Muscle of arm (tissue), 12 donors: ENCODE data around the gene MAGI2. TPM values are rescaled to one million over a fixed set of nuclear protein-coding genes. Genes with fewer than 3 reads are reported as not detected.

Experiments
- DNase-seq: peaks from one replicate; pipeline ENCODE4 v3.0.0-alpha.2; 2013
- polyA plus RNA-seq, 12 donors: library from polyadenylated mRNA; unstranded; fragments of 120-200 nt; gene quantifications; one replicate each; pipeline ENCODE4 v1.2.1, GENCODE V29; 2013; ENCODE audit not compliant: insufficient read length in 12 of 12

MAGI2 gene
- polyA plus RNA-seq, 12 donors = 4.4 to 8.6 (median 6.4) TPM; not detected in 1

GRCh38 chr7:78736548-78736947, 716.9 kb downstream of the MAGI2 start:
- no peak for DNase-seq

GRCh38 chr7:78734626-78735025, 718.8 kb downstream of the MAGI2 start:
- DNase-seq = no peak

- no peak for DNase-seq
Measured at GRCh38 chr7:78720066-78720465, 733.4 kb downstream of the MAGI2 start.

GRCh38 chr7:78718212-78718611, 735.3 kb downstream of the MAGI2 start:
- DNase-seq = no peak

DNA sequence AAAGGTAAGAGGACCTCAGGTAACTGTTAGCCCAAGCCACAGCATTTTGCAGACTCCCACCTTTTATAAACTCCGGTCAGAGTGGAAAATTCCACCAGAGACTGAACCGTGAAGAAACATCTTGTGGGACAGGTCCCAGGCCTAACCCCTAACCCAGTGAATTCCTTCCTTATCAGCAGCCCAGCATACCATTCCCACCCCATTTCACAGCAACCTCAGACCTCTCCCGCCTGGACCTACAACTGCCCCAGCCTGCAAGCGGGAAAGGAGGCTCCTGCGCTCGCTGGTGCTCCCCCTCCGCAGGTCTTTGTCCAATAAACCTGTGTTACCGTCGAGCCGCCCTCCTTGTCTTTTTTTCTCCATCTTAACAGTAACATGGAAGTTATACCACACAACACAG, 736.6 kb downstream of the MAGI2 start:
- no peak for DNase-seq

GRCh38 chr7:78714356-78714755, 739.1 kb downstream of the MAGI2 start:
- DNase-seq = no peak

DNA sequence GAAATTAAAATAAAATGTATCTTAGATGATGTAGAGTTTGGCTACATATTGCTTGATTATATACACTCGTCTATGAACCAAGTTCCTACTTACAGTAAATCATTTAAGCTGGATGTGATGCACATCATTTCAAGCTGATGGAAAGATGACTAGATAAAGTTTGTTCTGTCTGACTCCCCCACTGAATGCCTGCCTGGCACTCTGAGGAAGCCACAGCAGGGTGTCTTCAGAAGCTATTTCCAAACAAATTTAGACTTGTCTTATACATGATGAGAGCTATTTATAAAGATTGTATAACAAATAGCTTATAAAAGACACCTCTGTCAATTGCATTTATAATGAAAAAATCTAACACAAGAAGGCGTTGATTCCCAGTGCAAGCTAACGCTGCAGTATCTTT, 741.4 kb downstream of the MAGI2 start:
- DNase-seq = no peak

GRCh38 chr7:78709658-78710057, 743.8 kb downstream of the MAGI2 start:
- DNase-seq = no peak

GRCh38 chr7:78704504-78704903, 749.0 kb downstream of the MAGI2 start:
- no peak for DNase-seq

GRCh38 chr7:78703391-78703790, 750.1 kb downstream of the MAGI2 start:
- no peak for DNase-seq

- DNase-seq = no peak
Measured at GRCh38 chr7:78702770-78703169, 750.7 kb downstream of the MAGI2 start.

GRCh38 chr7:78695826-78696225, 757.6 kb downstream of the MAGI2 start:
- no peak for DNase-seq

GRCh38 chr7:78691584-78691983, 761.9 kb downstream of the MAGI2 start:
- no peak for DNase-seq

- no peak for DNase-seq
Measured at GRCh38 chr7:78690174-78690573, 763.3 kb downstream of the MAGI2 start.

DNA sequence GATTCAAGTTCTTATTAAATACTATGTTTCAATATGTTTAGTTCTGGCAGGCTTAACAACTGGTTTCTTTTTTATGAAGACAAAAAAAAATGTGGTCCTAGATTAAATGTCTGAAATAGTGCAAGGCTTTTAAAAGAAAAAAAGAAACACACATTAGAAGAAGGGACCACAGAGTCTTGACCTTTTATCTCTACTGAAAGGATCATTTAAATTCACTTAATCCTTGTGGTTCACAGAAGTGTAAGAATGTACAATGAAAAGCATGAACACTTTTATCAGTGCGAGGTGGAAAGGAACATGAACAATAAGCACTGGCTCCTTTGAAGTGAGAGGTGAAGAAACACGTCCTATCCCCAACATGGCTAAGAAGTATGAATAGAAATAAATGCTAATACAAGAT, 765.1 kb downstream of the MAGI2 start:
- no peak for DNase-seq

DNA sequence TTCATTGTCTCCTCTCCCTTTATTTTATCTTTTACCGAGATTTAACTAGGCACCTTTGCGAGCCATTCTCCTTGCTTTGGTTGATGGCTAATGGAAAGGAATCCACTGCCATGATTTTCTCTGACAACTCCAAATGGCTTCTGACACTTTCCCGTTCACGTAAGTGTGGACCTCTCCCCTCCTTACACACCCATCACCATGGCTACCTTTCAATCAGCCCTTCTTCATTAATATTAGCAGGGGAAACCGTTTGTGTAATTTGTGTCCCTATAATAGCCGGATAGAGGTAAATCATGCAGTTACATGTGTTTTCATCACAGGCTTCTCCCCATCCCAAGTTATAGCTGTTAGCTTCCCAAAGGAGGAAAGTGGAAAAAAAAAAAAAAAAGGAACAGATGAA, 767.3 kb downstream of the MAGI2 start:
- no peak for DNase-seq

- no peak for DNase-seq
Measured at GRCh38 chr7:78684201-78684600, 769.3 kb downstream of the MAGI2 start.

DNA sequence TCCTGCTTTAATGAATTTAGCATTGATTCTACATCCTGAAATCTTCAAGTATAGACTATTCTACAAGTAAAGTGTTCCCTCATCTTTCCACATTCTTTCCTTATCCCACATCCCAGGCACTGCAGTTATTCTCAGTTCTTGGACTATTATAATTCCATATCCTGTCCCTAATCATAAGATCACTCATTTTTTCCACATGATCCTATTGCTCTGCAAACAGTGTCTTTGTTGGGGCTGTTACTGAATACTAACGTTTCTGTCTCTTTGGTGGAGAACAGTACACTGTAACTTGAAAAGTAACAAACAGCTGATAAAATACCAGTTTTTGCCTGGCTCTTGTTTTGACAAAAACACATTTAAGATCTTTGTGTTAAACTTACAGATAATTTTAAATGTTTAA, 769.9 kb downstream of the MAGI2 start:
- DNase-seq = no peak

DNA sequence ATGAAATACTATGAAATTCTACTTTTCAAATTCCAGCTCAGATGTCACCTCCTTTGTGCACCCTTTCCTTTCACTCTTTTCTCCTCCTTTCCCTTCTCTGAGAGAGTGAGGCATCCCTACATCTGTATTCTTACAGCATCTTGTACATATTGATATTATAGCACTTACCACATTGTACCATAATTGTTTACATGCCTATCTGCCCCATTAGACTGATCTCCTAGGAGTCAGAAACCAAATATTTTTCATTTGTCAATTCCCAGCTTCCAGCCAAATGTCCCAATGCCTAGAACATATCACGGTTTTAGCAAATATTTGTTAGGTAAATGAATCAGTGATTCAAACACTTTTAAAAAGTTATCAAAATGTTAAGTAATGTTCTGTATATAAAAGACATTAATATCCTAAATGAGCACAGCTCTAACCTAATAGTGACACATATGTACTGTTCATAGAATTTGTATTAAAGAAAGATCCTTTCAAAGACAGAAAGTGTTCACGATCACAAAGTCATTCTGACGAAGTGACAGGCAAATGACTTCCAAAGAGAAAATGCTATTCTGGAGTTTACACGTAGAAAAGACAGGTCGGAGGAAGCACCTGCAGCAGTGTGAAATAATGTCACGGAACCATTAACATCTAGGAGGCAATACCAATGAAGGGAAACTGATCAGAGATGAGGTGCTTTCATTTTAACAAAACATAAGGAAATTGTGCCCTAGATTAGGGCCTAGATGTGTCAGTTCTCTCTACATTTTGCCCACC, 774.2 kb downstream of the MAGI2 start:
- no peak for DNase-seq

- DNase-seq = no peak
Measured at GRCh38 chr7:78677391-78677790, 776.1 kb downstream of the MAGI2 start.

DNA sequence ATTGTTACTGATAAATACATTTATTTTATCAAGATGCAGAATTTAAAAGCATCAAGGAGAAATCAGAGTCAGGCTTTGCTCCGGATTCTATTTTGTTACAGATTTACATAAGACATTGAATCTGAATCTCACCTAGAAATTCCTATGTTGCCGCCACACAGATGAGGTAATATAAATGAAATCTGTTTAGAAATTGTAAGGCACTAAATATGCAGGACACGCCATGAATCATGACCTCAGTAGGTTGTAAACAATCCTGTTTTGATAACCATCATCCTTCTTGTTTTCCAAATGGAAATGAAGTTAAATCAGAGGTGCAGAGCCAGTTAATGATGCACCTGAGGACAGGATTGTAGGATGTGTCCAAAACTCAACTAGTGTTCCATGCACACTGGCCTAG, 778.0 kb downstream of the MAGI2 start:
- no peak for DNase-seq

DNA sequence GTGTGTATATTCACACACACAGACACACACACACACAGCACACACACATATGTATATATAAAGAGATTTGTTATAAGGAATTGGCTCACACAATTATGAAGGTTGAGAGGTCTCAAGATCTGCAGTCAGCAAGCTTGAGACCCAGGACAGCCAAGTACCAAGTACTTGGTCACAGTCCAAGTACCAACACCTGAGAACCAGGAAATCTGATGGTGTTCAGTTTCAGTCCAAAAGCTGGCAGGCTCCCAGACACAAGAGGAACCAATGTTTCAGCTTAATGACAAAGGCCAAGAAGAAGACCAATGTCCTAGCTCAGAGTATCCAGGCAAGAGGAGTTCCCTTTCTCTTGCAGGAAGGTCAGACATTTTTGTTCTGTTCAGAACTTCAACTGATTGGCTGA, 780.2 kb downstream of the MAGI2 start:
- DNase-seq = no peak

- DNase-seq = no peak
Measured at GRCh38 chr7:78662939-78663338, 790.5 kb downstream of the MAGI2 start.

DNA sequence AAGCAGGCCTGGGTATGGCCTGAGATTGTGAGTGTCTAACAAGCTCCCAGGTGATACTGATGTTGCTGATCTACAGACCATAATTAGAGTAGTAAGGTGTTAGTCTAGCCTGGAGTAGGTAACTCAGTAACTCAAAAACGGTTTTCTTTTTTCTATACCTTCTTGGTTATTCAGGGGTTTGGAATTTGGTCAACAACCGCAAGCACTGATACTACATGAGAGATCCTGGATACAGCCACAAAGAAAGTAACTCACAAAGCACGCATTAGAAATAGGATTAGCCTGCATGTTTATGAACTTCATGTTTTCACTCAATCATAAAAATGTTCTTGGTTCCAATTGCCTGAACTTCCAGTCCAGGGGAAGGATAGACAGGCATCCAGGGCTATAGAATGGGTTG, 803.5 kb downstream of the MAGI2 start:
- DNase-seq = no peak
